H1 (cell line): ENCODE measurements around the gene MBD5. TPM values are rescaled to one million over a fixed set of nuclear protein-coding genes. Genes with fewer than 3 reads are reported as not detected.

Source experiments
- NRF1 ChIP-seq: IDR thresholded peaks from 2 replicates; pipeline ENCODE4 v1.6.1; 2011; ENCODE audit warnings: mild to moderate bottlenecking, low read depth, low read length, improper control_type of control experiment
- SUZ12 ChIP-seq: fragments of 200-600 bp; sonication (generic); IDR thresholded peaks from 2 replicates; pipeline ENCODE4 v1.6.1; 2012; ENCODE audit warnings: mild to moderate bottlenecking, inconsistent platforms, low read length, moderate library complexity, mixed read lengths
- polyA plus RNA-seq, 7 experiments: library from polyadenylated mRNA; depleted of rRNA in 3 of 7; stranded (reverse) in 5 of 7; unstranded in 2 of 7; fragments of >200 nt in 5 of 7; fragments of 200-250 nt in 2 of 7; gene quantifications; 1 replicate in 5 of 7; 2 replicates in 1 of 7; 4 replicates in 1 of 7; pipeline versions ENCODE4 v1.2.1 to v1.2.3, GENCODE V29; 2011 to 2013; ENCODE audit warnings: missing spikeins in 2 of 7, mixed read lengths in 2 of 7
- total RNA-seq: library from RNA; stranded (reverse); fragmentation: NEBNext Ultra II Directional; extraction: Animal tissue kit (Norgen Biotek cat#: 25700); gene quantifications from 2 replicates; pipeline ENCODE4 v1.2.1, GENCODE V29; 2021
- TF ChIP-seq, protein P1 (sequence below): fragments of 300-600 bp; sonication (generic); IDR thresholded peaks from 2 replicates; pipeline ENCODE4 v1.7.1; 2012; ENCODE audit warnings: low read length, moderate library complexity, mild to moderate bottlenecking, inconsistent platforms; ENCODE audit not compliant: insufficient replicate concordance

The MBD5 gene
- total and polyA plus RNA-seq, 2 of the 8 experiments (the other 6 are each of a cell fraction or from before 2014, with no cell fraction given) = 9.7 to 29.4 TPM

DNA sequence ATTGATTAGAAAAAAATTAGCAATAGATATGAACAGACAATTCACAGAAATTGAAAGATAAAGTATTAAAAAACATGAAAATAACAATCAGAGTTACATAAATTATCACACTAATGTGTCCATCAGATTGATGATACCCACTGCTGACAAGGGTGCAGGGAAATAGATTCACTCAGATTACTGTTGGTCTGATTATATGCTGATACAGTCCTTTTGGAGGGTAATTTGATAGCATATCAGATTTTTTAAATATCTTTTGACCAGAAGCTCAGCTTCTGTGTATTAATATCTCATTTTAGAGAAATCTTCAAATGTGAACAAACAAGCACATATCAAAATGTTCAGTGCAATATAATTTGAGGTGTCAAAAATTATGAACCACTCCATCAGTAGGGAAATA lies 465.8 kb downstream of the MBD5 start (continued):
- TF ChIP-seq, protein P1, sequence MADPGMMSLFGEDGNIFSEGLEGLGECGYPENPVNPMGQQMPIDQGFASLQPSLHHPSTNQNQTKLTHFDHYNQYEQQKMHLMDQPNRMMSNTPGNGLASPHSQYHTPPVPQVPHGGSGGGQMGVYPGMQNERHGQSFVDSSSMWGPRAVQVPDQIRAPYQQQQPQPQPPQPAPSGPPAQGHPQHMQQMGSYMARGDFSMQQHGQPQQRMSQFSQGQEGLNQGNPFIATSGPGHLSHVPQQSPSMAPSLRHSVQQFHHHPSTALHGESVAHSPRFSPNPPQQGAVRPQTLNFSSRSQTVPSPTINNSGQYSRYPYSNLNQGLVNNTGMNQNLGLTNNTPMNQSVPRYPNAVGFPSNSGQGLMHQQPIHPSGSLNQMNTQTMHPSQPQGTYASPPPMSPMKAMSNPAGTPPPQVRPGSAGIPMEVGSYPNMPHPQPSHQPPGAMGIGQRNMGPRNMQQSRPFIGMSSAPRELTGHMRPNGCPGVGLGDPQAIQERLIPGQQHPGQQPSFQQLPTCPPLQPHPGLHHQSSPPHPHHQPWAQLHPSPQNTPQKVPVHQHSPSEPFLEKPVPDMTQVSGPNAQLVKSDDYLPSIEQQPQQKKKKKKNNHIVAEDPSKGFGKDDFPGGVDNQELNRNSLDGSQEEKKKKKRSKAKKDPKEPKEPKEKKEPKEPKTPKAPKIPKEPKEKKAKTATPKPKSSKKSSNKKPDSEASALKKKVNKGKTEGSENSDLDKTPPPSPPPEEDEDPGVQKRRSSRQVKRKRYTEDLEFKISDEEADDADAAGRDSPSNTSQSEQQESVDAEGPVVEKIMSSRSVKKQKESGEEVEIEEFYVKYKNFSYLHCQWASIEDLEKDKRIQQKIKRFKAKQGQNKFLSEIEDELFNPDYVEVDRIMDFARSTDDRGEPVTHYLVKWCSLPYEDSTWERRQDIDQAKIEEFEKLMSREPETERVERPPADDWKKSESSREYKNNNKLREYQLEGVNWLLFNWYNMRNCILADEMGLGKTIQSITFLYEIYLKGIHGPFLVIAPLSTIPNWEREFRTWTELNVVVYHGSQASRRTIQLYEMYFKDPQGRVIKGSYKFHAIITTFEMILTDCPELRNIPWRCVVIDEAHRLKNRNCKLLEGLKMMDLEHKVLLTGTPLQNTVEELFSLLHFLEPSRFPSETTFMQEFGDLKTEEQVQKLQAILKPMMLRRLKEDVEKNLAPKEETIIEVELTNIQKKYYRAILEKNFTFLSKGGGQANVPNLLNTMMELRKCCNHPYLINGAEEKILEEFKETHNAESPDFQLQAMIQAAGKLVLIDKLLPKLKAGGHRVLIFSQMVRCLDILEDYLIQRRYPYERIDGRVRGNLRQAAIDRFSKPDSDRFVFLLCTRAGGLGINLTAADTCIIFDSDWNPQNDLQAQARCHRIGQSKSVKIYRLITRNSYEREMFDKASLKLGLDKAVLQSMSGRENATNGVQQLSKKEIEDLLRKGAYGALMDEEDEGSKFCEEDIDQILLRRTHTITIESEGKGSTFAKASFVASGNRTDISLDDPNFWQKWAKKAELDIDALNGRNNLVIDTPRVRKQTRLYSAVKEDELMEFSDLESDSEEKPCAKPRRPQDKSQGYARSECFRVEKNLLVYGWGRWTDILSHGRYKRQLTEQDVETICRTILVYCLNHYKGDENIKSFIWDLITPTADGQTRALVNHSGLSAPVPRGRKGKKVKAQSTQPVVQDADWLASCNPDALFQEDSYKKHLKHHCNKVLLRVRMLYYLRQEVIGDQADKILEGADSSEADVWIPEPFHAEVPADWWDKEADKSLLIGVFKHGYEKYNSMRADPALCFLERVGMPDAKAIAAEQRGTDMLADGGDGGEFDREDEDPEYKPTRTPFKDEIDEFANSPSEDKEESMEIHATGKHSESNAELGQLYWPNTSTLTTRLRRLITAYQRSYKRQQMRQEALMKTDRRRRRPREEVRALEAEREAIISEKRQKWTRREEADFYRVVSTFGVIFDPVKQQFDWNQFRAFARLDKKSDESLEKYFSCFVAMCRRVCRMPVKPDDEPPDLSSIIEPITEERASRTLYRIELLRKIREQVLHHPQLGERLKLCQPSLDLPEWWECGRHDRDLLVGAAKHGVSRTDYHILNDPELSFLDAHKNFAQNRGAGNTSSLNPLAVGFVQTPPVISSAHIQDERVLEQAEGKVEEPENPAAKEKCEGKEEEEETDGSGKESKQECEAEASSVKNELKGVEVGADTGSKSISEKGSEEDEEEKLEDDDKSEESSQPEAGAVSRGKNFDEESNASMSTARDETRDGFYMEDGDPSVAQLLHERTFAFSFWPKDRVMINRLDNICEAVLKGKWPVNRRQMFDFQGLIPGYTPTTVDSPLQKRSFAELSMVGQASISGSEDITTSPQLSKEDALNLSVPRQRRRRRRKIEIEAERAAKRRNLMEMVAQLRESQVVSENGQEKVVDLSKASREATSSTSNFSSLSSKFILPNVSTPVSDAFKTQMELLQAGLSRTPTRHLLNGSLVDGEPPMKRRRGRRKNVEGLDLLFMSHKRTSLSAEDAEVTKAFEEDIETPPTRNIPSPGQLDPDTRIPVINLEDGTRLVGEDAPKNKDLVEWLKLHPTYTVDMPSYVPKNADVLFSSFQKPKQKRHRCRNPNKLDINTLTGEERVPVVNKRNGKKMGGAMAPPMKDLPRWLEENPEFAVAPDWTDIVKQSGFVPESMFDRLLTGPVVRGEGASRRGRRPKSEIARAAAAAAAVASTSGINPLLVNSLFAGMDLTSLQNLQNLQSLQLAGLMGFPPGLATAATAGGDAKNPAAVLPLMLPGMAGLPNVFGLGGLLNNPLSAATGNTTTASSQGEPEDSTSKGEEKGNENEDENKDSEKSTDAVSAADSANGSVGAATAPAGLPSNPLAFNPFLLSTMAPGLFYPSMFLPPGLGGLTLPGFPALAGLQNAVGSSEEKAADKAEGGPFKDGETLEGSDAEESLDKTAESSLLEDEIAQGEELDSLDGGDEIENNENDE = no peak
- no peak for TF ChIP-seq SUZ12
- no peak for TF ChIP-seq NRF1
